HL-60 (cell line): Measurements from ENCODE around the gene TMEM236.

Source experiments
- DNase-seq, 2 experiments: peaks; one replicate each; pipeline ENCODE4 v3.0.0-alpha.2; 2010 to 2020; ENCODE audit warnings: low read depth in 1 of 2, low spot score in 1 of 2
- H3K27ac ChIP-seq: fragments of 250-450 bp; sonication (Bioruptor Pico); replicated peaks from 2 replicates; pipeline ENCODE4 v1.5.1; 2020; ENCODE audit warnings: mild to moderate bottlenecking, moderate library complexity
- H3K27me3 ChIP-seq: fragments of 250-450 bp; sonication (Bioruptor Pico); 2 replicates; pipeline ENCODE4 v1.5.1; 2021; ENCODE audit warnings: mild to moderate bottlenecking, moderate library complexity; ENCODE audit not compliant: insufficient read depth, poor library complexity, severe bottlenecking
- H3K4me3 ChIP-seq: replicated peaks from 2 replicates; pipeline ENCODE4 v1.5.1; 2011; ENCODE audit warnings: mild to moderate bottlenecking, control low read depth, low read length; ENCODE audit not compliant: insufficient read depth
- GABPA ChIP-seq: IDR thresholded peaks from 2 replicates; pipeline ENCODE4 v1.6.1; 2012; ENCODE audit warnings: low read depth
- POLR2AphosphoS5 ChIP-seq: IDR thresholded peaks from 2 replicates; pipeline ENCODE4 v1.6.1; 2012; ENCODE audit warnings: low read depth
- REST ChIP-seq: IDR thresholded peaks from 2 replicates; pipeline ENCODE4 v1.6.1; 2012; ENCODE audit warnings: low read depth; ENCODE audit not compliant: insufficient replicate concordance
- SPI1 ChIP-seq: IDR thresholded peaks from 2 replicates; pipeline ENCODE4 v1.6.1; 2012; ENCODE audit warnings: low read depth, mild to moderate bottlenecking, borderline replicate concordance
- TF ChIP-seq, protein P1 (sequence below): IDR thresholded peaks from one replicate; pipeline ENCODE4 v1.5.1; 2011; ENCODE audit warnings: low read length, control low read depth, inconsistent platforms; ENCODE audit not compliant: insufficient read depth

Gene TMEM236

GRCh38 chr10:17782921-17783665 lies 31.1 kb downstream of the TMEM236 start:
- Histone ChIP-seq H3K4me3 (no peak overlapping the region), H3K27me3 (no peaks in the 10 kb centered on the region), H3K27ac (no peak overlapping the region)
- no peak for TF ChIP-seq GABPA
- no peak for TF ChIP-seq REST
- no peak for TF ChIP-seq POLR2AphosphoS5
- TF ChIP-seq, protein P1, sequence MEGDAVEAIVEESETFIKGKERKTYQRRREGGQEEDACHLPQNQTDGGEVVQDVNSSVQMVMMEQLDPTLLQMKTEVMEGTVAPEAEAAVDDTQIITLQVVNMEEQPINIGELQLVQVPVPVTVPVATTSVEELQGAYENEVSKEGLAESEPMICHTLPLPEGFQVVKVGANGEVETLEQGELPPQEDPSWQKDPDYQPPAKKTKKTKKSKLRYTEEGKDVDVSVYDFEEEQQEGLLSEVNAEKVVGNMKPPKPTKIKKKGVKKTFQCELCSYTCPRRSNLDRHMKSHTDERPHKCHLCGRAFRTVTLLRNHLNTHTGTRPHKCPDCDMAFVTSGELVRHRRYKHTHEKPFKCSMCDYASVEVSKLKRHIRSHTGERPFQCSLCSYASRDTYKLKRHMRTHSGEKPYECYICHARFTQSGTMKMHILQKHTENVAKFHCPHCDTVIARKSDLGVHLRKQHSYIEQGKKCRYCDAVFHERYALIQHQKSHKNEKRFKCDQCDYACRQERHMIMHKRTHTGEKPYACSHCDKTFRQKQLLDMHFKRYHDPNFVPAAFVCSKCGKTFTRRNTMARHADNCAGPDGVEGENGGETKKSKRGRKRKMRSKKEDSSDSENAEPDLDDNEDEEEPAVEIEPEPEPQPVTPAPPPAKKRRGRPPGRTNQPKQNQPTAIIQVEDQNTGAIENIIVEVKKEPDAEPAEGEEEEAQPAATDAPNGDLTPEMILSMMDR, result no peak
- no peak for TF ChIP-seq SPI1
- DNase-seq, result no peak

GRCh38 chr10:17783751-17784150 lies 31.8 kb downstream of the TMEM236 start:
- no peak for DNase-seq
- Histone ChIP-seq H3K27me3 (no peaks in the 10 kb centered on the region), H3K4me3 (no peak overlapping the region), H3K27ac (no peak overlapping the region)
- TF ChIP-seq REST (no peak), POLR2AphosphoS5 (no peak), SPI1 (no peak), GABPA (no peak)
- TF ChIP-seq, protein P1, result no peak

DNA sequence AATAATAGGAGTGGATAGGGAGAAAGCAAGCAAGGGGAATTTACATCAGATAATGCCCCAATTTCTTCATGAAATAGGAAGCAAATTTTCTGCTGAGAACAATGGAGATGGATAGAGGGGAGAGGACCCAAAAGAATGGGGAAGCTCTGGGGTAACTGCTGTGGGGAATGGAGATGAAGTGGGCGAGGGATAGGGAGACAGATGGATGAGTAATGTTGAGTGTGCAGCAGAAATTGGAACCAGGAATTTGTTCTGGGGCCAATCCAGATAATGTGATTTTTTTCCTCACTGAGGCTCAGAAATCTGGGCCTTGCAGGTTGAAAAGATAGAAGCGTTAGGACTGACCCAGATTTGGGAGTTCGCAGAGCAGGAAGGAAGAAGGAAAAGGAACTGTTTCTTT lies 32.7 kb downstream of the TMEM236 start:
- Histone ChIP-seq H3K27me3 (no peaks in the 10 kb centered on the region), H3K27ac (no peak overlapping the region), H3K4me3 (no peak overlapping the region)
- DNase-seq, result no peak
- TF ChIP-seq SPI1 (no peak), REST (no peak), POLR2AphosphoS5 (no peak), GABPA (no peak)
- TF ChIP-seq, protein P1, result no peak
